Glomerular visceral epithelial cell (primary cell): Measurements from ENCODE around the gene USP22.

Experiments
- DNase-seq: peaks from one replicate; pipeline ENCODE4 v3.0.0-alpha.2; 2016; ENCODE audit errors: extremely low spot score

Gene USP22

GRCh38 chr17:21020622-21021021 lies 22.2 kb downstream of the USP22 start:
- no peak for DNase-seq

DNA sequence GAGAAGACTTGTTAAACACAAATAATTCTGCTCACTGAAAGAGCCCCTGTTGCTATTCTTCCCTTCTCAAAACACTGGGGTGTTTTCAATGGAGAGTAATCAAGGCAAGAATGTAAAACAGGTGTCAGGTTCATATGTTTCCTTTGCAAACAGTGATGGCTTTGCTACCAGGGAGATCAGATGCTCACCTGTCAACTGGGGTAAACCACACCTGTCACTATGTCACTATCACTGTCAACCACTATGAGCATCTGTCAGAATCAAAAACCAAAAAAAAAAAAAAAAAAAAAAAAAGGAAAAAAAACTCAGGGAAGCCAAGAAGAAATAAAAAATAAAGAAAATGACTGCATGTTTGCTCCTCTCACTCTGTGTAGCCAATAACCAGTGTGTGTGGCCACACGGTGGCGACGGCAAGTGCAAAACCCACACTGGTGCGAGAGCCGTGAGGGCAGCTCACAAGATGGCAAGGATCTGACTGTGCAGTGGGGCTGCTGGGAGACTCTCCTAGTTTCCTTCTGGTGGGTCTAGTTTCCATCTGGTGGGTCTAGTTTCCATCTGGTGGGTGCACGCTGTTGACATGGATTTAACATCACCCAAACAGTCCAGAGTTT lies 22.7 kb downstream of the USP22 start:
- no peak for DNase-seq

GRCh38 chr17:21018894-21019293 lies 23.9 kb downstream of the USP22 start:
- no peak for DNase-seq

DNA sequence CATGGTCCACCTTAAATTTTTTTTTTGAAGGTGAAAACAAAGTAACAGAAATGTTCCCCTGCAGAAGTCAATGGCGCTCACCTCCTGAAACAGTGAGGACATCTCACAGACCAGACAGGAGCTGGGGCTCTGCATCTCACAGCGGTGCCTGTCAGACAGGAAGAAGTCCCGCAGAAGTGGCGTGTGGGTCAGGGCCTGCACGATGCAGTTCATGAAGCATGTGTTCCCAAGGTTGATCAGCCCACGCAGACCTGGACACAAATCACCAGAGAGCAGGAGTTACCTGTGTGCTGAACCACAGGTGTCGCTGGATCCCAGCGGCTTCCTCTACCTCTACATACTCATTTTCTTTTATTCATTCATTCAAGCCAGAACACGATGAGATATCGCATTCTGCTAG lies 24.9 kb downstream of the USP22 start:
- DNase-seq, result no peak

GRCh38 chr17:21017256-21017655 lies 25.6 kb downstream of the USP22 start:
- no peak for DNase-seq

DNA sequence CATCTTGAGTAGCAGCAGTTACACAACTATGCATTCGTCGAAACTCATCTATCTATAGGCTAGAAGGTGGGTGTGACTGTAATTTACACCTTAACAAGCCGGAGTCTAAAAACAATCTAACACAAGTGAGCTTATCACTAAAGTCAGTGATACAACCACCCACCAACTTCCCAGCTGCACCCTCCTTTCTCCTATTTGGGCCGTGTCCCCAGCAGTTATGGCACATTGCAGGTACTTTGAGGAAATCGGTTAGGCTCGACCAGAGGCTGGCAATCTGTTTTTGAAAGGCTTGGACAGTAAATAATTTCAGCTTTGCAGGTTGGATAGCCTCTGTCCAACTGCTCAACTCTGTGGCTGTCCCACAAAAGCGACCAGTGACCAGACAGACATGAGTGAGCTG lies 26.0 kb downstream of the USP22 start:
- DNase-seq, result no peak

DNA sequence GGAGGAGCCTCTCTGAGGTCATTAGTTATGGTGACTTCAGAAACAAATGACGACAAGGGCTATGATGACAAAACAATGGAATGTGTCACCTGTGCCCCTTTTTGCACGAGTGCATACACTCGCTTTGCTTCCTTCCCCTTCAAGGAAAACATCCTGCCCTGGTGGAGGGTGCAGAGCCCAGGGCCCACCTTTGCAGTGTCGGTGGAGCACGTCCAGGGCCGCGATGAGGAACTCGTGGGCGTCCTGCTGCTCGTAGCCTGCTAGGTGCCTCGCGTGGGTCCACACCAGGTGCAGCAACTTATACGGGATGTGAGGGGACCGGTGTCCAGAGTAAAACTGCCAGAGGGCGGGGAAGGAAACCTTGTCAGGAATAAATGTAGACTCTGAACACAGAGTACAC lies 27.2 kb downstream of the USP22 start:
- DNase-seq, result no peak

GRCh38 chr17:21014498-21014897 lies 28.3 kb downstream of the USP22 start:
- no peak for DNase-seq

- DNase-seq, result no peak
Measured at GRCh38 chr17:21013983-21014382, 28.8 kb downstream of the USP22 start.

- DNase-seq, result no peak
Measured at GRCh38 chr17:21012736-21013135, 30.1 kb downstream of the USP22 start.

- no peak for DNase-seq
Measured at GRCh38 chr17:21010705-21011596, 31.9 kb downstream of the USP22 start.

DNA sequence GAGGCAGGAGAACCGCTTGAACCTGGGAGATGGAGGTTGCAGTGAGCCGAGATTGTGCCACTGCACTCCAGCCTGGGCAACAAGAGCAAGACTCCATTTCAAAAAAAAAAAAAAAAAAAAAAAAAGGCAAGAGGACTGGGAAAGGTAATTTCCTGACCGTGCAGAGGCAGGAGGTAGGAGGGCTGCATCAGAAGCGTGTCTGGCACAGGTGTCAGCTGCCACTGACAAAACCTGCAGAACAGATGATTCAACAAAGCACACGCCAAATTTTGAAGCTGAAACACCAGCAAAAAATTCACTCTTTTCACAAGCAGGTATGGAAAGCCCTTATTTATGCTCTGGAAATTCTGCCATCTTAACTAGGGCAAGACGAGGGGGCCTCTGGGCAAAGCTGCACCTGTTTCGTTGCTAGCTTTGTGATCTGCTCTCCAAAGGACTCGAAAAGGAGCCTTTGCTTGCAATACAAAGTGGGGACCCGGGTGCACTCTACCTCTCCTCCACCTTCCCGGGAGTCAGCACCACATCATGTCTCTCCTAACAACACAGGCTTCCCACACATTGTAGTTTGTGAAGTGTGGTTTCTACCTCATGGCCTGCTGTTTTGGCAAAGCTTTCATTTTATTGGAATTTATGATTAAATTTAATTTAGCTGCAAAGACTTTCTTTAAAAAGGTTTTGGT lies 33.7 kb downstream of the USP22 start:
- no peak for DNase-seq

- no peak for DNase-seq
Measured at GRCh38 chr17:21008160-21008915, 34.5 kb downstream of the USP22 start.

GRCh38 chr17:21007646-21008045 lies 35.2 kb downstream of the USP22 start:
- no peak for DNase-seq

DNA sequence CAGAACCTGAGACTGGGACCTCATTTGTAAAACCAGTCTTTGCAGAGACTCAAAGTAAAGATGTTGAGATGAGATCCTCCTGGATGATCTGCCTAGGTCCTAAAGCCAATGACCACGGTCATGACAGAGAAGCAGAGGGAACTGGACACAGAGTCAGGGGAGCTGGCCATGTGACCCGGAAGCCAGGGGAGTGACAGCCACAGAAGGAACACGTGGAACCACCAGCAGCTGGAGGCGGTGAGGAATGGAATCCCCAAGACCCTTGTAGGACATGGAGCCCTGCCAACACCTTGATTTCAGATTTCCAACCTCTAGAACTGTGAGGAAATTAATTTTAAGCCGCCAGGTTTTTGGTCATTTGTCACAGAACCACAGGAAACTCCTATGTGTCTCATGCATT lies 37.0 kb downstream of the USP22 start:
- DNase-seq, result no peak

- no peak for DNase-seq
Measured at GRCh38 chr17:21005367-21005766, 37.4 kb downstream of the USP22 start.

GRCh38 chr17:21004016-21004930 lies 38.5 kb downstream of the USP22 start:
- DNase-seq, result no peak

- DNase-seq, result no peak
Measured at GRCh38 chr17:21003007-21003621, 39.7 kb downstream of the USP22 start.

- DNase-seq, result no peak
Measured at GRCh38 chr17:21002309-21003006, 40.4 kb downstream of the USP22 start.

- DNase-seq, result no peak
Measured at GRCh38 chr17:21001813-21002221, 41.0 kb downstream of the USP22 start.
